Transverse colon (tissue), 4 donors: ENCODE data around the gene GPR52. TPM values are rescaled to one million over a fixed set of nuclear protein-coding genes. Genes with fewer than 3 reads are reported as not detected.

Experiments
- DNase-seq: peaks from one replicate; pipeline ENCODE4 v3.0.0-alpha.2; 2019
- H3K27ac ChIP-seq, 4 donors: fragments of 200-600 bp; sonication (generic); 2 replicates each; pipeline ENCODE4 v1.5.1; 2016 to 2018; ENCODE audit warnings: inconsistent platforms in 4 of 4
- H3K27me3 ChIP-seq: fragments of 200-600 bp; sonication (generic); 2 replicates; pipeline ENCODE4 v1.5.1; 2017; ENCODE audit warnings: inconsistent platforms
- H3K36me3 ChIP-seq, 4 donors: fragments of 200-600 bp; sonication (generic); 2 replicates each; pipeline ENCODE4 v1.5.1; 2017 to 2019; ENCODE audit warnings: inconsistent platforms in 4 of 4
- H3K4me1 ChIP-seq, 4 donors: fragments of 200-600 bp; sonication (generic); 2 replicates each; pipeline ENCODE4 v1.5.1; 2017 to 2020; ENCODE audit warnings: inconsistent platforms in 4 of 4
- H3K4me3 ChIP-seq, 4 donors: fragments of 200-600 bp; sonication (generic); 1 replicate in 1 of 4; 2 replicates in 3 of 4; pipeline versions ENCODE4 v1.5.1 to v1.6.1; 2017 to 2019; ENCODE audit warnings: inconsistent platforms in 4 of 4
- H3K9me3 ChIP-seq, 2 donors: fragments of 200-600 bp; sonication (generic); 2 replicates each; pipeline ENCODE4 v1.5.1; 2017 to 2019; ENCODE audit warnings: inconsistent platforms in 2 of 2
- CTCF ChIP-seq, 5 experiments: fragments of 200-600 bp in 3 of 5; fragments of 450-650 bp in 2 of 5; sonication (generic) in 3 of 5; IDR thresholded peaks; 1 replicate in 2 of 5; 2 replicates in 3 of 5; pipeline ENCODE4 v1.5.1; 2016 to 2017; ENCODE audit warnings: antibody characterized with exemption in 5 of 5, inconsistent platforms in 3 of 5, mild to moderate bottlenecking in 2 of 5, moderate library complexity in 1 of 5
- EP300 ChIP-seq: sonication (generic); formaldehyde crosslinking; IDR thresholded peaks from one replicate; pipeline ENCODE4 v1.6.1; 2017; ENCODE audit warnings: antibody characterized with exemption, low read depth
- POLR2A ChIP-seq: fragments of 450-650 bp; IDR thresholded peaks from one replicate; pipeline ENCODE4 v1.6.1; 2016; ENCODE audit warnings: antibody characterized with exemption, mild to moderate bottlenecking, moderate library complexity
- POLR2AphosphoS5 ChIP-seq, 3 donors: sonication (generic); formaldehyde crosslinking; IDR thresholded peaks; one replicate each; pipeline ENCODE4 v1.6.1; 2016; ENCODE audit warnings: antibody characterized with exemption in 3 of 3
- WGBS, 2 donors: methylation state at CpG; one replicate each; pipeline ENCODE4 v1.1.5; 2018; ENCODE audit warnings: low coverage in 1 of 2; 5-methylcytosine and 5-hydroxymethylcytosine counted together
- in situ Hi-C, 4 donors: fragments of 200-750 bp; cut with MboI; loops; one replicate each; pipeline versions ENCODE4 v1.15.0 to v1.15.1; 2017; ENCODE audit warnings: low sequenced_read_pairs in 3 of 4, low pct_ligation_motif_present in 1 of 4, low pct_unique_long_range_greater_than_20kb in 1 of 4
- intact Hi-C: fragments of 100-400 bp; cut with DNase I; formaldehyde crosslinking; loops from one replicate; pipeline ENCODE4 v1.15.1; 2023; ENCODE audit warnings: low total_unique reads
- total RNA-seq, 4 donors: library from RNA; depleted of rRNA; stranded (reverse); fragments of >200 nt; gene quantifications; one replicate each; pipeline ENCODE4 v1.1.0, GENCODE V29; 2016

Gene GPR52
- total RNA-seq, 4 donors from 2014 or later = 8.3 to 16.2 TPM; not detected in 2

- TF ChIP-seq POLR2AphosphoS5 (IDR thresholded peaks at IDR 0.05) = no peak
- no peak for TF ChIP-seq CTCF (IDR thresholded peaks at IDR 0.05)
- TF ChIP-seq EP300 = no peak
- TF ChIP-seq POLR2A = no peak
- no peaks in the 10 kb centered on the region for H3K36me3 ChIP-seq
- no peak overlapping the region for H3K27ac ChIP-seq
- in situ Hi-C loops (no loop called here), intact Hi-C loops (no loop called here)
- no peaks in the 10 kb centered on the region for H3K4me1 ChIP-seq
- H3K27me3 ChIP-seq = no peaks in the 10 kb centered on the region
- no peak overlapping the region for H3K4me3 ChIP-seq
- no peak for DNase-seq
- no peaks in the 10 kb centered on the region for H3K9me3 ChIP-seq
These were observed 22.6 kb upstream of the GPR52 start for GRCh38 chr1:174425121-174425520.

- H3K9me3 ChIP-seq = no peaks in the 10 kb centered on the region
- H3K27ac ChIP-seq = no peak overlapping the region
- WGBS, 2 donors = 90 to 98% methylated on average over 3 of the region's 3 CpGs
- no peak for DNase-seq
- no peak overlapping the region for H3K4me3 ChIP-seq
- TF ChIP-seq POLR2AphosphoS5 (IDR thresholded peaks at IDR 0.05) = no peak
- TF ChIP-seq EP300 = no peak
- no peak for TF ChIP-seq POLR2A
- no peak for TF ChIP-seq CTCF (IDR thresholded peaks at IDR 0.05)
- in situ Hi-C loops (no loop called here), intact Hi-C loops (no loop called here)
- no peaks in the 10 kb centered on the region for H3K27me3 ChIP-seq
- H3K4me1 ChIP-seq = no peaks in the 10 kb centered on the region
- no peaks in the 10 kb centered on the region for H3K36me3 ChIP-seq
These were observed 21.6 kb upstream of the GPR52 start for GRCh38 chr1:174426153-174426552.

DNA sequence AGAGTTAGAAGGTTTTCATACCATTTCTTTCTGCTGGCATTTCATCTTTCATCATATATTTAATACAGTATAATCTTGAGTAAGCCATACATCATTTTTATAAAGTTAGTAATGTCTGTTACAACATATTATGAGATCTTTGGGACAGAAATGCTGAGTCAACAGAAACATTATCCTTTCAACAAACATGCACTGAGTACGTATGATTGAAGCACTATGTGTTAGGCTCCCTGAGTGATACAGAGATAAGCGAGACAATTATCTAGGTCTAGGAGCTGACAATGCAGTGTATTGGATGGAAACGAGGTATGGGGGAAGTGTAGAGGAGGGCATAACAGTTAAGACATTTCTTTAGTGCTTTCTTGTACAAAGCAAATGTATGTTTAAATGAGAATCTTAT, 19.7 kb upstream of the GPR52 start:
- Histone ChIP-seq H3K27ac (no peak overlapping the region), H3K36me3 (no peaks in the 10 kb centered on the region), H3K27me3 (no peaks in the 10 kb centered on the region), H3K9me3 (no peaks in the 10 kb centered on the region), H3K4me3 (no peak overlapping the region), H3K4me1 (no peaks in the 10 kb centered on the region)
- DNase-seq = no peak
- 80 to 97% methylated on average over 3 of the region's 3 CpGs for WGBS, 2 donors
- TF ChIP-seq POLR2AphosphoS5 (IDR thresholded peaks at IDR 0.05) (no peak), POLR2A (no peak), EP300 (no peak), CTCF (IDR thresholded peaks at IDR 0.05) (no peak)
- intact Hi-C loops = no loop called here
- in situ Hi-C loops = no loop called here

- no peaks in the 10 kb centered on the region for H3K4me1 ChIP-seq
- in situ Hi-C loops (no loop called here), intact Hi-C loops (no loop called here)
- no peaks in the 10 kb centered on the region for H3K27me3 ChIP-seq
- no peak overlapping the region for H3K27ac ChIP-seq
- no peaks in the 10 kb centered on the region for H3K9me3 ChIP-seq
- no peak for DNase-seq
- H3K36me3 ChIP-seq = no peaks in the 10 kb centered on the region
- no peak for TF ChIP-seq EP300
- TF ChIP-seq CTCF (IDR thresholded peaks at IDR 0.05) = no peak
- no peak for TF ChIP-seq POLR2AphosphoS5 (IDR thresholded peaks at IDR 0.05)
- no peak overlapping the region for H3K4me3 ChIP-seq
These were observed 19.0 kb upstream of the GPR52 start for GRCh38 chr1:174428739-174429138.
